AG20443 (cell line): Measurements from ENCODE around the gene SLC13A4.
"Not testable (repeated sequence)": the region's sequence is repeated elsewhere in the genome, so short reads cannot be mapped to it uniquely, and the experiment has no call there.

Experiments used
- DNase-seq: peaks from one replicate; pipeline ENCODE4 v3.0.0; 2012; ENCODE audit warnings: low spot score, mixed read lengths

SLC13A4 gene

GRCh38 chr7:135728136-135728669 lies at the start of gene SLC13A4:
Gene SLC13A4 (minus strand): TSS chr7:135728186. CDS start chr7:135727496, 690 bp downstream.
- no peak for DNase-seq

GRCh38 chr7:135775915-135776314 lies 47.9 kb upstream of the SLC13A4 start:
- DNase-seq: not testable (repeated sequence)

GRCh38 chr7:135775230-135775629 lies 47.2 kb upstream of the SLC13A4 start:
- DNase-seq: peak; percentile 21

GRCh38 chr7:135774284-135774683 lies 46.3 kb upstream of the SLC13A4 start:
- peak; percentile 79 for DNase-seq

- DNase-seq: no peak
Observed at GRCh38 chr7:135773464-135773863, 45.5 kb upstream of the SLC13A4 start.

- DNase-seq: no peak
Observed at GRCh38 chr7:135772639-135773222, 44.7 kb upstream of the SLC13A4 start.

GRCh38 chr7:135771961-135772638 lies 44.1 kb upstream of the SLC13A4 start:
- peak; percentile 57 for DNase-seq

- DNase-seq: no peak
Observed at GRCh38 chr7:135771051-135771450, 43.1 kb upstream of the SLC13A4 start.

- no peak for DNase-seq
Observed at GRCh38 chr7:135770139-135770710, 42.2 kb upstream of the SLC13A4 start.

GRCh38 chr7:135769005-135769802 lies 41.2 kb upstream of the SLC13A4 start:
- DNase-seq: no peak

GRCh38 chr7:135768467-135768866 lies 40.5 kb upstream of the SLC13A4 start:
- no peak for DNase-seq

- no peak for DNase-seq
Observed at GRCh38 chr7:135768064-135768463, 40.1 kb upstream of the SLC13A4 start.

- no peak for DNase-seq
Observed at GRCh38 chr7:135763261-135763660, 35.3 kb upstream of the SLC13A4 start.

GRCh38 chr7:135761751-135762488 lies 33.9 kb upstream of the SLC13A4 start:
- peak; percentile 76 for DNase-seq

GRCh38 chr7:135759532-135759931 lies 31.5 kb upstream of the SLC13A4 start:
- DNase-seq: no peak

GRCh38 chr7:135758531-135758932 lies 30.5 kb upstream of the SLC13A4 start:
- peak; percentile 69 for DNase-seq

- DNase-seq: peak; percentile 78
Observed at GRCh38 chr7:135757719-135758411, 29.9 kb upstream of the SLC13A4 start.

GRCh38 chr7:135756191-135756590 lies 28.2 kb upstream of the SLC13A4 start:
- no peak for DNase-seq

- DNase-seq: no peak
Observed at GRCh38 chr7:135755351-135755753, 27.4 kb upstream of the SLC13A4 start.

GRCh38 chr7:135753616-135754413 lies 25.8 kb upstream of the SLC13A4 start:
- DNase-seq: no peak
